ENCODE data around the gene SLC2A14. TPM values are rescaled to one million over a fixed set of nuclear protein-coding genes. Genes with fewer than 3 reads are reported as not detected.
"Not testable (repeated sequence)": the region's sequence is repeated elsewhere in the genome, so short reads cannot be mapped to it uniquely, and the experiment has no call there.

SLC2A14 gene
- total and polyA plus RNA-seq, 2 experiments from 2014 or later = not detected

GRCh38 chr12:7837366-7837765 lies 35.3 kb downstream of the SLC2A14 start:
- in situ Hi-C loops (cut with MboI) = no loop called here
- Histone ChIP-seq H3K9me3 (ENCODE audit: low read depth) (no peaks in the 10 kb centered on the region), H3K27ac (no peak overlapping the region), H2AFZ (no peak overlapping the region), H3K9ac (no peak overlapping the region), H3K79me2 (ENCODE audit: insufficient read depth) (no peaks in the 10 kb centered on the region), H3K9me2 (ENCODE audit: insufficient read depth) (no peaks in the 10 kb centered on the region), H3F3A (ENCODE audit: insufficient read depth) (no peaks in the 10 kb centered on the region), H3K36me3 (ENCODE audit: low read depth) (no peaks in the 10 kb centered on the region), H3K27me3 (replicated peaks; ENCODE audit: insufficient read depth) (no peaks in the 10 kb centered on the region), H3K4me3 (no peak overlapping the region), H3K4me1 (ENCODE audit: insufficient read depth) (0 out of 2 replicates have a peak, but pooled peaks cover 5% of the 10 kb centered on the region), H4K20me1 (ENCODE audit: insufficient read depth) (no peaks in the 10 kb centered on the region), H3K4me2 (ENCODE audit: unreplicated experiment) (no peak overlapping the region)
- TF ChIP-seq EZH2phosphoT487 (IDR thresholded peaks at IDR 0.05; ENCODE audit: insufficient read depth, low read depth) (no peak), EZH2 (IDR thresholded peaks at IDR 0.05; ENCODE audit: insufficient read depth, poor library complexity, severe bottlenecking) (no peak)
- DNase-seq = no peak
- WGBS, 2 experiments (ENCODE audit: low coverage in 1 of 2, low lambda C conversion rate in 2 of 2, missing lambda C conversion rate in 2 of 2) = 60 to 69% methylated on average over 6 of the region's 6 CpGs

GRCh38 chr12:7835766-7836165 lies 36.9 kb downstream of the SLC2A14 start:
- no peaks in the 10 kb centered on the region for H3K79me2 ChIP-seq (ENCODE audit: insufficient read depth)
- no peaks in the 10 kb centered on the region for H4K20me1 ChIP-seq (ENCODE audit: insufficient read depth)
- H3F3A ChIP-seq (ENCODE audit: insufficient read depth) = no peaks in the 10 kb centered on the region
- WGBS, 2 experiments (ENCODE audit: low coverage in 1 of 2, low lambda C conversion rate in 2 of 2, missing lambda C conversion rate in 2 of 2) = 66 to 76% methylated on average over 5 of the region's 5 CpGs
- 0 out of 2 replicates have a peak, but pooled peaks cover 2% of the 10 kb centered on the region for H3K4me1 ChIP-seq (ENCODE audit: insufficient read depth)
- no peaks in the 10 kb centered on the region for H3K9me3 ChIP-seq (ENCODE audit: low read depth)
- no peak for TF ChIP-seq EZH2phosphoT487 (IDR thresholded peaks at IDR 0.05; ENCODE audit: insufficient read depth, low read depth)
- TF ChIP-seq EZH2 (IDR thresholded peaks at IDR 0.05; ENCODE audit: insufficient read depth, poor library complexity, severe bottlenecking) = no peak
- no peak overlapping the region for H3K4me2 ChIP-seq (ENCODE audit: unreplicated experiment)
- in situ Hi-C loops (cut with MboI) = no loop called here
- H3K4me3 ChIP-seq = no peak overlapping the region
- DNase-seq = no peak
- H3K9me2 ChIP-seq (ENCODE audit: insufficient read depth) = no peaks in the 10 kb centered on the region
- H3K27me3 ChIP-seq (replicated peaks; ENCODE audit: insufficient read depth) = no peaks in the 10 kb centered on the region
- H3K27ac ChIP-seq = no peak overlapping the region
- no peak overlapping the region for H2AFZ ChIP-seq
- no peaks in the 10 kb centered on the region for H3K36me3 ChIP-seq (ENCODE audit: low read depth)
- no peak overlapping the region for H3K9ac ChIP-seq

- H3K9ac ChIP-seq = no peak overlapping the region
- H3K79me2 ChIP-seq (ENCODE audit: insufficient read depth) = no peaks in the 10 kb centered on the region
- H3K36me3 ChIP-seq (ENCODE audit: low read depth) = no peaks in the 10 kb centered on the region
- H2AFZ ChIP-seq = no peak overlapping the region
- WGBS, 2 experiments (ENCODE audit: low coverage in 1 of 2, low lambda C conversion rate in 2 of 2, missing lambda C conversion rate in 2 of 2) = 71 to 73% methylated on average over 9 of the region's 9 CpGs
- TF ChIP-seq EZH2 (IDR thresholded peaks at IDR 0.05; ENCODE audit: insufficient read depth, poor library complexity, severe bottlenecking) (no peak), EZH2phosphoT487 (IDR thresholded peaks at IDR 0.05; ENCODE audit: insufficient read depth, low read depth) (no peak)
- no peaks in the 10 kb centered on the region for H4K20me1 ChIP-seq (ENCODE audit: insufficient read depth)
- H3K27ac ChIP-seq = no peak overlapping the region
- in situ Hi-C loops (cut with MboI) = no loop called here
- H3K27me3 ChIP-seq (replicated peaks; ENCODE audit: insufficient read depth) = no peaks in the 10 kb centered on the region
- H3K4me3 ChIP-seq = no peak overlapping the region
- no peaks in the 10 kb centered on the region for H3K9me2 ChIP-seq (ENCODE audit: insufficient read depth)
- H3F3A ChIP-seq (ENCODE audit: insufficient read depth) = no peaks in the 10 kb centered on the region
- no peaks in the 10 kb centered on the region for H3K9me3 ChIP-seq (ENCODE audit: low read depth)
- DNase-seq = no peak
- 0 out of 2 replicates have a peak, but pooled peaks cover 2% of the 10 kb centered on the region for H3K4me1 ChIP-seq (ENCODE audit: insufficient read depth)
- H3K4me2 ChIP-seq (ENCODE audit: unreplicated experiment) = no peak overlapping the region
These were observed 37.6 kb downstream of the SLC2A14 start for GRCh38 chr12:7835116-7835515.

- H3F3A ChIP-seq (ENCODE audit: insufficient read depth) = no peaks in the 10 kb centered on the region
- no peak overlapping the region for H3K4me2 ChIP-seq (ENCODE audit: unreplicated experiment)
- H3K27ac ChIP-seq = no peak overlapping the region
- 53 to 65% methylated on average over 1 of the region's 1 CpG for WGBS, 2 experiments (ENCODE audit: low coverage in 1 of 2, low lambda C conversion rate in 2 of 2, missing lambda C conversion rate in 2 of 2)
- DNase-seq = no peak
- no peak overlapping the region for H3K4me3 ChIP-seq
- TF ChIP-seq EZH2phosphoT487 (IDR thresholded peaks at IDR 0.05; ENCODE audit: insufficient read depth, low read depth) (no peak), EZH2 (IDR thresholded peaks at IDR 0.05; ENCODE audit: insufficient read depth, poor library complexity, severe bottlenecking) (no peak)
- no peaks in the 10 kb centered on the region for H3K36me3 ChIP-seq (ENCODE audit: low read depth)
- H3K4me1 ChIP-seq (ENCODE audit: insufficient read depth) = 0 out of 2 replicates have a peak, but pooled peaks cover 2% of the 10 kb centered on the region
- H2AFZ ChIP-seq = no peak overlapping the region
- no peaks in the 10 kb centered on the region for H3K9me3 ChIP-seq (ENCODE audit: low read depth)
- H3K9ac ChIP-seq = no peak overlapping the region
- no peaks in the 10 kb centered on the region for H4K20me1 ChIP-seq (ENCODE audit: insufficient read depth)
- no peaks in the 10 kb centered on the region for H3K27me3 ChIP-seq (replicated peaks; ENCODE audit: insufficient read depth)
- H3K9me2 ChIP-seq (ENCODE audit: insufficient read depth) = no peaks in the 10 kb centered on the region
- in situ Hi-C loops (cut with MboI) = no loop called here
- H3K79me2 ChIP-seq (ENCODE audit: insufficient read depth) = no peaks in the 10 kb centered on the region
These were observed 38.0 kb downstream of the SLC2A14 start for GRCh38 chr12:7834701-7835100.

GRCh38 chr12:7833831-7834230 lies 38.9 kb downstream of the SLC2A14 start:
- Histone ChIP-seq H3K4me2 (ENCODE audit: unreplicated experiment) (no peak overlapping the region), H2AFZ (no peak overlapping the region), H3K9me2 (ENCODE audit: insufficient read depth) (no peaks in the 10 kb centered on the region), H3K4me1 (ENCODE audit: insufficient read depth) (no peaks in the 10 kb centered on the region), H3K9me3 (ENCODE audit: low read depth) (no peaks in the 10 kb centered on the region), H3F3A (ENCODE audit: insufficient read depth) (no peaks in the 10 kb centered on the region), H4K20me1 (ENCODE audit: insufficient read depth) (no peaks in the 10 kb centered on the region), H3K27ac (no peak overlapping the region), H3K4me3 (no peak overlapping the region), H3K9ac (no peak overlapping the region), H3K79me2 (ENCODE audit: insufficient read depth) (no peaks in the 10 kb centered on the region), H3K27me3 (replicated peaks; ENCODE audit: insufficient read depth) (no peaks in the 10 kb centered on the region), H3K36me3 (ENCODE audit: low read depth) (no peaks in the 10 kb centered on the region)
- 80 to 82% methylated on average over 4 of the region's 4 CpGs for WGBS, 2 experiments (ENCODE audit: low coverage in 1 of 2, low lambda C conversion rate in 2 of 2, missing lambda C conversion rate in 2 of 2)
- in situ Hi-C loops (cut with MboI) = no loop called here
- TF ChIP-seq EZH2 (IDR thresholded peaks at IDR 0.05; ENCODE audit: insufficient read depth, poor library complexity, severe bottlenecking) (no peak), EZH2phosphoT487 (IDR thresholded peaks at IDR 0.05; ENCODE audit: insufficient read depth, low read depth) (no peak)
- peak; percentile 9 for DNase-seq

DNA sequence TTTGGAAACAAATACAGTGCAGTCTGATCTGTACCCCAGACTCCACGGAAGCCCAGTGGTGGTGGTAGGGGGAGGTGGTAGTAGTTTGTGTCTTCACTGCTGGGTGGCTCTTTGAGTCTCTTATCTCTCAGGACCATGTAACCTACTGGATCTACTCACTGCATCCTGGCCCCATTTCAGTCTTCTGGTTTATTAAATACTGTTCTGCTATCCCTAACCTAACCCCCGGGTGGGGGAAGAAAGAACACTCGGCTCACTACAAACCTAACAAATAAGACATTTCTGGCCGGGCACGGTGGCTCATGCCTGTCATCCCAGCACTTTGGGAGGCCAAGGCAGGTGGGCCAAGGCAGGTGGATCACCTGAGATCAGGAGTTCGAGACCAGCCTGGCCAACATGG lies 39.5 kb downstream of the SLC2A14 start:
- H3K36me3 ChIP-seq (ENCODE audit: low read depth); H3K79me2 ChIP-seq (ENCODE audit: insufficient read depth); H3K9me2 ChIP-seq (ENCODE audit: insufficient read depth); H3F3A ChIP-seq (ENCODE audit: insufficient read depth); H3K4me2 ChIP-seq (ENCODE audit: unreplicated experiment); H3K27me3 ChIP-seq (replicated peaks; ENCODE audit: insufficient read depth); in situ Hi-C loops (cut with MboI); DNase-seq; H2AFZ ChIP-seq; H3K4me3 ChIP-seq; H4K20me1 ChIP-seq (ENCODE audit: insufficient read depth); H3K9ac ChIP-seq; H3K27ac ChIP-seq; H3K9me3 ChIP-seq (ENCODE audit: low read depth); H3K4me1 ChIP-seq (ENCODE audit: insufficient read depth): not testable (repeated sequence)
- WGBS, 2 experiments (ENCODE audit: low coverage in 1 of 2, low lambda C conversion rate in 2 of 2, missing lambda C conversion rate in 2 of 2) = 57 to 59% methylated on average over 6 of the region's 6 CpGs

All from GM23248 (cell line).